Measurements from ENCODE around the gene MED29. TPM values are rescaled to one million over a fixed set of nuclear protein-coding genes. Genes with fewer than 3 reads are reported as not detected.

The MED29 gene
- total RNA-seq, 1 donor from 2014 or later, result 27.0 TPM

DNA sequence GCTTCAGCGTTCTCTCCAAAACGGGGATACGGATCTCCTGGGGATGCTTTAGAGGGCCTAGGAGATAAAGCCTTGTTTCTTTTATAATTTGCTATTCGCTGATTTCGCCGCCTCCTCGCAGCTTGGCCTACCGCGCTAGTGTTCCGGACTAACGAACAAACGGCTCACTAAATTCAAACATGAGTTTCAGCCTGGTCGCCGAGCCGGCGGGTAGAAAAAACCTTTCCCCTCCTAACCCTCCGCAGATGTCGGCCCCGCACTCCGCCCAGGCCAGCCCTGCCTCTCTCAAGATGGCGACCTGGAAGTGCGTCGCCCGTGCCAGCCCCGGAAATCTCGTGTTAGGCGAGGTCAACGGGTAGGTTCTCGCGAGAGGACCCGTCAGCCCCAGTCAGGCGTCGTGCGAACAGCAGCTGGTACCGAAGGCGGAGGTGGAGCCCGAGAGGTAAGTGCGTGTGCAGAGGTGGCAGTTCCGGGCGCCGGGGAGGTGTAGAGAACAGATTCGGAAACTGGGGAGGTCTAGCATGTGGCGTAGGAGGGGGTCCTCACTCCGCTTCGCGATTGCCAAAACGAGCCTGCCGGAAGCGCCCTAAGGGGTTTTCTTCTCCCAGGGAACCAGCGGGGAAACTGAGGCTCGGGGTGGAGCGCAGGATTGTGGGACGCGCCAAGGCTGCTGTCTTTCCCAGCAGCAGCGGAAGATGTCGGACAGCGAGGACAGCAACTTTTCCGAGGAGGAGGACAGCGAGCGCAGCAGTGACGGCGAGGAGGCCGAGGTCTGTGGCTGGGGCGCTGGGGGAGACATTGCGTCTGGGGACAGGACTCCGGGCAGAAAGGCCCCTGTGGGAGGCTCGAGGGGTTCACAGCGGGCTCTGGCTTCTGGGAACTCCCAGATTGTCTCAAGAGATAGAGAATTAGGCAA lies 54.3 kb downstream of the MED29 start, which contains the start of gene SUPT5H:
Gene SUPT5H (plus strand): TSS at position 387 of the 916 bp plus-strand sequence. CDS start 309 bp downstream, at position 696.
- Histone ChIP-seq H3K27me3 (ENCODE audit: insufficient read depth, low read length) (no peaks in the 10 kb centered on the region), H3K27ac (ENCODE audit: low read depth, low read length) (peak within 1 kb of the TSS; percentile 96), H3K36me3 (ENCODE audit: insufficient read depth, low read length) (no peaks in the 10 kb centered on the region), H3K4me3 (ENCODE audit: insufficient read depth, low read depth, low read length) (peak within 1 kb of the TSS; percentile 94), H3K4me1 (ENCODE audit: insufficient read depth, low read length) (peaks cover 27% of the 10 kb centered on the region), H4K20me1 (ENCODE audit: insufficient read depth, low read length) (peaks cover 44% of the 10 kb centered on the region), H3K4me2 (ENCODE audit: low read length) (peak within 1 kb of the TSS; percentile 94), H2AFZ (ENCODE audit: low read depth, low read length) (peak within 1 kb of the TSS; percentile 79), H3K79me2 (ENCODE audit: insufficient read depth, low read length) (peaks cover 61% of the 10 kb centered on the region), H3K9ac (ENCODE audit: low read length) (peak within 1 kb of the TSS; percentile 99), H3K9me3 (ENCODE audit: insufficient read depth, low read depth, low read length) (no peaks in the 10 kb centered on the region)
- Mint-ChIP-seq H3K4me1 (ENCODE audit: low read depth, unreplicated experiment) (peaks cover 28% of the 10 kb centered on the region), H3K27me3 (ENCODE audit: low read depth, unreplicated experiment) (no peaks in the 10 kb centered on the region), H3K9me3 (ENCODE audit: unreplicated experiment) (no peaks in the 10 kb centered on the region), H3K27ac (ENCODE audit: unreplicated experiment) (peak within 1 kb of the TSS; percentile 100), H3K4me3 (ENCODE audit: unreplicated experiment) (peak within 1 kb of the TSS; percentile 100), H3K36me3 (ENCODE audit: low read depth, unreplicated experiment) (peaks cover 8% of the 10 kb centered on the region)
- FAIRE-seq (no peak), DNase-seq (ENCODE audit: low read depth) (peak; percentile 90)
- TF ChIP-seq EZH2 (IDR thresholded peaks at IDR 0.05; ENCODE audit: insufficient read depth, low read length), result no peak
- TF ChIP-seq, protein P1, sequence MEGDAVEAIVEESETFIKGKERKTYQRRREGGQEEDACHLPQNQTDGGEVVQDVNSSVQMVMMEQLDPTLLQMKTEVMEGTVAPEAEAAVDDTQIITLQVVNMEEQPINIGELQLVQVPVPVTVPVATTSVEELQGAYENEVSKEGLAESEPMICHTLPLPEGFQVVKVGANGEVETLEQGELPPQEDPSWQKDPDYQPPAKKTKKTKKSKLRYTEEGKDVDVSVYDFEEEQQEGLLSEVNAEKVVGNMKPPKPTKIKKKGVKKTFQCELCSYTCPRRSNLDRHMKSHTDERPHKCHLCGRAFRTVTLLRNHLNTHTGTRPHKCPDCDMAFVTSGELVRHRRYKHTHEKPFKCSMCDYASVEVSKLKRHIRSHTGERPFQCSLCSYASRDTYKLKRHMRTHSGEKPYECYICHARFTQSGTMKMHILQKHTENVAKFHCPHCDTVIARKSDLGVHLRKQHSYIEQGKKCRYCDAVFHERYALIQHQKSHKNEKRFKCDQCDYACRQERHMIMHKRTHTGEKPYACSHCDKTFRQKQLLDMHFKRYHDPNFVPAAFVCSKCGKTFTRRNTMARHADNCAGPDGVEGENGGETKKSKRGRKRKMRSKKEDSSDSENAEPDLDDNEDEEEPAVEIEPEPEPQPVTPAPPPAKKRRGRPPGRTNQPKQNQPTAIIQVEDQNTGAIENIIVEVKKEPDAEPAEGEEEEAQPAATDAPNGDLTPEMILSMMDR (IDR thresholded peaks at IDR 0.05; ENCODE audit: insufficient read depth, low read depth, low read length), result no peak

DNA sequence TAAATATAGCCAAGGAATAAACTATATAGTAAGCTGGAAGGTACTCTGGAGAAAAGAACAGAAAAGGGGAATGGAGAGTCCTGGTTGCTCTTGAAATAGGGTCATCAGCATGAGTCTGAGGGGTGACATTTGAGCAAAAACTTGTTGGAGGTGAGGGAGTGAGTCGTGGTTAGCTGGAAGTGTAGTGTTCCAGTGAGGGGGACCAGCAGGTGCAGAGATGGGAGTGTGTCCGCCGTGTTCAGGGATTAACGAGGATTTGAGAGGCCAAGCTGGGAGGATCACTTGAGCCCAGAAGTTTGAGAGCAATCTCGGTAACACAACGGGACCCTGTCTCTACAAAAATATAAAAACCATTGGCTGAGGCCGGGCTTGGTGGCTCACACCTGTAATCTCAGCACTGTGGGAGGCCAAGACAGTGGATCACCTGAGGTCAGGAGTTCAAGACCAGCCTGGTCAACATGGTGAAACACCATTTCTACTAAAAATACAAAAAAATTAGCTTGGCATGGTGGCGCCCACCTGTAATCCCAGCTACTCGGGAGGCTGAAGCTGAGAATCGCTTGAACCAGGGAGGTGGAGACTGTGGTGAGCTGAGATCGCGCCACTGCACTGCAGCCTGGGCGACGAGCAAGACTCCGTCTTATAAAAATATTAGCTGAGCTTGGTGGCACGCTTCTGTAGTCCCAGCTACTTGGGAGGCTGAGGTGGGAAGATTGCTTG lies 55.3 kb downstream of the MED29 start:
- no peaks in the 10 kb centered on the region for H3K9me3 Mint-ChIP-seq (ENCODE audit: unreplicated experiment)
- Histone ChIP-seq H3K36me3 (ENCODE audit: insufficient read depth, low read length) (no peaks in the 10 kb centered on the region), H3K9me3 (ENCODE audit: insufficient read depth, low read depth, low read length) (no peaks in the 10 kb centered on the region), H3K27ac (ENCODE audit: low read depth, low read length) (peak overlapping the region; percentile 96), H3K27me3 (ENCODE audit: insufficient read depth, low read length) (no peaks in the 10 kb centered on the region), H2AFZ (ENCODE audit: low read depth, low read length) (no peak overlapping the region), H3K4me1 (ENCODE audit: insufficient read depth, low read length) (peaks cover 27% of the 10 kb centered on the region), H3K4me3 (ENCODE audit: insufficient read depth, low read depth, low read length) (peak overlapping the region; percentile 94), H3K9ac (ENCODE audit: low read length) (peak overlapping the region; percentile 99), H4K20me1 (ENCODE audit: insufficient read depth, low read length) (peaks cover 54% of the 10 kb centered on the region), H3K79me2 (ENCODE audit: insufficient read depth, low read length) (peaks cover 72% of the 10 kb centered on the region), H3K4me2 (ENCODE audit: low read length) (peak overlapping the region; percentile 94)
- peak overlapping the region; percentile 100 for H3K27ac Mint-ChIP-seq (ENCODE audit: unreplicated experiment)
- H3K36me3 Mint-ChIP-seq (ENCODE audit: low read depth, unreplicated experiment), result peaks cover 8% of the 10 kb centered on the region
- DNase-seq (ENCODE audit: low read depth) (no peak), FAIRE-seq (no peak)
- H3K4me1 Mint-ChIP-seq (ENCODE audit: low read depth, unreplicated experiment), result peaks cover 31% of the 10 kb centered on the region
- peak overlapping the region; percentile 100 for H3K4me3 Mint-ChIP-seq (ENCODE audit: unreplicated experiment)
- H3K27me3 Mint-ChIP-seq (ENCODE audit: low read depth, unreplicated experiment), result no peaks in the 10 kb centered on the region
- TF ChIP-seq, protein P1 (IDR thresholded peaks at IDR 0.05; ENCODE audit: insufficient read depth, low read depth, low read length), result no peak
- no peak for TF ChIP-seq EZH2 (IDR thresholded peaks at IDR 0.05; ENCODE audit: insufficient read depth, low read length)
